K562 (cell line): ENCODE results near the gene SLC17A4. TPM values are rescaled to one million over a fixed set of nuclear protein-coding genes. Genes with fewer than 3 reads are reported as not detected.

Experiments used
- BDP1 ChIP-seq: IDR thresholded peaks from 3 replicates; pipeline ENCODE4 v1.6.1; 2011; ENCODE audit not compliant: insufficient read length, insufficient read depth
- CUX1 ChIP-seq: fragments of 200-800 bp; sonication (Bioruptor generic); IDR thresholded peaks from 2 replicates; pipeline ENCODE4 v1.6.1; 2016; ENCODE audit warnings: missing genetic modification characterization, missing compliant biosample characterization
- ETS2 ChIP-seq: IDR thresholded peaks from 2 replicates; pipeline ENCODE4 v1.6.1; 2016; ENCODE audit warnings: borderline replicate concordance, missing genetic modification characterization, mild to moderate bottlenecking, moderate library complexity, missing compliant biosample characterization; ENCODE audit not compliant: poor library complexity, severe bottlenecking
- FOXK1 ChIP-seq: sonication (generic); formaldehyde crosslinking; IDR thresholded peaks from 2 replicates; pipeline ENCODE4 v1.8.0; 2022; ENCODE audit warnings: missing genetic modification reagents, mild to moderate bottlenecking, borderline replicate concordance
- LEF1 ChIP-seq: fragments of 450-650 bp; IDR thresholded peaks from 2 replicates; pipeline ENCODE4 v1.6.1; 2016; ENCODE audit warnings: mild to moderate bottlenecking
- MAFF ChIP-seq: IDR thresholded peaks from 2 replicates; pipeline ENCODE4 v1.6.1; 2012; ENCODE audit warnings: low read length, improper control_type of control experiment
- ZBTB17 ChIP-seq: fragments of 450-650 bp; formaldehyde crosslinking; IDR thresholded peaks from 2 replicates; pipeline ENCODE4 v1.4.0; 2020; ENCODE audit warnings: mild to moderate bottlenecking
- ZEB2 ChIP-seq: fragments of 450-650 bp; IDR thresholded peaks from 2 replicates; pipeline ENCODE4 v1.6.1; 2016
- ZFP30 ChIP-seq: fragments of 250-450 bp; sonication (Bioruptor Pico); IDR thresholded peaks from 2 replicates; pipeline ENCODE4 v1.8.0; 2022; ENCODE audit warnings: moderate library complexity, mild to moderate bottlenecking, inconsistent platforms, borderline replicate concordance
- ZNF77 ChIP-seq: fragments of 250-450 bp; sonication (Bioruptor Pico); IDR thresholded peaks from 2 replicates; pipeline ENCODE4 v1.5.0; 2020
- polyA plus RNA-seq, 8 experiments: library from polyadenylated mRNA; depleted of rRNA in 4 of 8; stranded (reverse) in 5 of 8; unstranded in 3 of 8; fragments of >200 nt; fragmentation: Nextera tagmentation in 2 of 8; fragmentation: Illumina TruSeq in 1 of 8; extraction: Ambion mirVana in 2 of 8; extraction: Trizol in 1 of 8; gene quantifications; 2 replicates each; pipeline versions ENCODE4 v1.2.1 to v1.2.3, GENCODE V29; 2011 to 2014; ENCODE audit warnings: inconsistent platforms in 1 of 8, missing spikeins in 1 of 8
- total RNA-seq, 7 experiments: library from RNA; depleted of rRNA in 6 of 7; stranded (reverse); fragments of >200 nt in 6 of 7; fragmentation: Illumina TruSeq in 2 of 7; extraction: Trizol in 2 of 7; gene quantifications; 2 replicates each; pipeline versions ENCODE4 v1.2.1 to v1.2.3, GENCODE V29; 2011 to 2021; ENCODE audit warnings: low replicate concordance in 1 of 7
- TF ChIP-seq, protein P1 (sequence below): fragments of 250-450 bp; sonication (Bioruptor Pico); IDR thresholded peaks from 2 replicates; pipeline ENCODE4 v1.8.0; 2021; ENCODE audit warnings: mild to moderate bottlenecking, moderate library complexity

SLC17A4 gene
- total and polyA plus RNA-seq, 9 of the 15 experiments (the other 6 are each of a cell fraction or from before 2014, with no cell fraction given), result not detected

GRCh38 chr6:25726122-25726911 lies 28.2 kb upstream of the SLC17A4 start (continued):
- no peak for TF ChIP-seq ETS2 (tag)
- no peak for TF ChIP-seq ZBTB17 (CRISPR knock-in tag)
- no peak for TF ChIP-seq ZFP30
- no peak for TF ChIP-seq ZEB2
- no peak for TF ChIP-seq BDP1
- TF ChIP-seq, protein P1, sequence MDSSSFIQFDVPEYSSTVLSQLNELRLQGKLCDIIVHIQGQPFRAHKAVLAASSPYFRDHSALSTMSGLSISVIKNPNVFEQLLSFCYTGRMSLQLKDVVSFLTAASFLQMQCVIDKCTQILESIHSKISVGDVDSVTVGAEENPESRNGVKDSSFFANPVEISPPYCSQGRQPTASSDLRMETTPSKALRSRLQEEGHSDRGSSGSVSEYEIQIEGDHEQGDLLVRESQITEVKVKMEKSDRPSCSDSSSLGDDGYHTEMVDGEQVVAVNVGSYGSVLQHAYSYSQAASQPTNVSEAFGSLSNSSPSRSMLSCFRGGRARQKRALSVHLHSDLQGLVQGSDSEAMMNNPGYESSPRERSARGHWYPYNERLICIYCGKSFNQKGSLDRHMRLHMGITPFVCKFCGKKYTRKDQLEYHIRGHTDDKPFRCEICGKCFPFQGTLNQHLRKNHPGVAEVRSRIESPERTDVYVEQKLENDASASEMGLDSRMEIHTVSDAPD (CRISPR knock-in tag), result no peak
- no peak for TF ChIP-seq MAFF
- TF ChIP-seq CUX1 (CRISPR knock-in tag), result no peak
- no peak for TF ChIP-seq LEF1
- TF ChIP-seq FOXK1 (CRISPR knock-in tag), result no peak
- no peak for TF ChIP-seq ZNF77
